H9 (cell line): ENCODE measurements around the gene TCEA3. TPM values are rescaled to one million over a fixed set of nuclear protein-coding genes. Genes with fewer than 3 reads are reported as not detected.
A peak's percentile ranks its signal among the peaks of the same experiment; 100 is the strongest.

Source experiments
- DNase-seq: peaks from one replicate; pipeline ENCODE4 v3.0.0-alpha.2; 2017
- H2AFZ ChIP-seq: one replicate; pipeline ENCODE4 v1.6.1; 2013; ENCODE audit warnings: mild to moderate bottlenecking, low read length, control low read depth, moderate library complexity
- H2AK5ac ChIP-seq: 2 replicates; pipeline ENCODE4 v1.6.1; 2013; ENCODE audit warnings: low read length, control low read depth, mixed read lengths; ENCODE audit not compliant: insufficient read length
- H2BK120ac ChIP-seq: one replicate; pipeline ENCODE4 v1.6.1; 2013; ENCODE audit warnings: low read depth, mild to moderate bottlenecking, low read length, control low read depth, inconsistent platforms; ENCODE audit not compliant: poor library complexity, severe bottlenecking
- H2BK12ac ChIP-seq: 2 replicates; pipeline ENCODE4 v1.6.1; 2013; ENCODE audit warnings: low read length, control low read depth, mixed read lengths, low read depth; ENCODE audit not compliant: insufficient read length
- H2BK15ac ChIP-seq: 2 replicates; pipeline ENCODE4 v1.6.1; 2013; ENCODE audit warnings: low read depth, low read length, control low read depth
- H2BK20ac ChIP-seq: one replicate; pipeline ENCODE4 v1.6.1; 2013; ENCODE audit warnings: low read depth, mild to moderate bottlenecking, low read length, control low read depth, inconsistent platforms; ENCODE audit not compliant: poor library complexity, severe bottlenecking
- H2BK5ac ChIP-seq: 2 replicates; pipeline ENCODE4 v1.6.1; 2013; ENCODE audit warnings: low read length, control low read depth, mixed read lengths; ENCODE audit not compliant: insufficient read length
- H3K14ac ChIP-seq: 2 replicates; pipeline ENCODE4 v1.6.1; 2013; ENCODE audit warnings: low read length, control low read depth; ENCODE audit not compliant: insufficient read depth
- H3K18ac ChIP-seq: 2 replicates; pipeline ENCODE4 v1.6.1; 2013; ENCODE audit warnings: low read depth, mild to moderate bottlenecking, mixed read lengths, low read length, control low read depth; ENCODE audit not compliant: insufficient read length
- H3K23ac ChIP-seq: 2 replicates; pipeline ENCODE4 v1.6.1; 2013; ENCODE audit warnings: low read length, control low read depth, mixed read lengths, low read depth; ENCODE audit not compliant: insufficient read length
- H3K23me2 ChIP-seq: 2 replicates; pipeline ENCODE4 v1.6.1; 2013; ENCODE audit warnings: low read depth, mild to moderate bottlenecking, mixed read lengths, low read length, control low read depth; ENCODE audit not compliant: insufficient read length, poor library complexity, severe bottlenecking
- H3K27ac ChIP-seq: 2 replicates; pipeline ENCODE4 v1.5.1; 2013; ENCODE audit warnings: low read length, control low read depth, mixed read lengths, low read depth; ENCODE audit not compliant: insufficient read length
- H3K27me3 ChIP-seq: 2 replicates; pipeline ENCODE4 v1.6.1; 2013; ENCODE audit warnings: low read length, control low read depth, inconsistent platforms; ENCODE audit not compliant: insufficient read depth
- H3K4ac ChIP-seq: 2 replicates; pipeline ENCODE4 v1.6.1; 2013; ENCODE audit warnings: low read depth, mild to moderate bottlenecking, control low read depth, inconsistent platforms, low read length, moderate library complexity
- H3K4me1 ChIP-seq: 2 replicates; pipeline ENCODE4 v1.6.1; 2013; ENCODE audit warnings: low read length, control low read depth, inconsistent platforms; ENCODE audit not compliant: insufficient read depth
- H3K4me2 ChIP-seq: 2 replicates; pipeline ENCODE4 v1.6.1; 2013; ENCODE audit warnings: low read length, control low read depth, mixed read lengths; ENCODE audit not compliant: insufficient read length, insufficient read depth
- H3K56ac ChIP-seq: 2 replicates; pipeline ENCODE4 v1.6.1; 2013; ENCODE audit warnings: low read depth, mild to moderate bottlenecking, mixed read lengths, low read length, control low read depth; ENCODE audit not compliant: insufficient read length
- H3K79me1 ChIP-seq: 2 replicates; pipeline ENCODE4 v1.6.1; 2013; ENCODE audit warnings: low read depth, mild to moderate bottlenecking, moderate library complexity, low read length, control low read depth, inconsistent platforms; ENCODE audit not compliant: insufficient read depth, poor library complexity, severe bottlenecking
- H3K79me2 ChIP-seq: 2 replicates; pipeline ENCODE4 v1.6.1; 2013; ENCODE audit warnings: low read length, control low read depth, inconsistent platforms; ENCODE audit not compliant: insufficient read depth
- H3K9ac ChIP-seq: 2 replicates; pipeline ENCODE4 v1.6.1; 2013; ENCODE audit warnings: low read length, control low read depth, mixed read lengths; ENCODE audit not compliant: insufficient read length; ENCODE audit errors: extremely low read depth
- H3K9me3 ChIP-seq: one replicate; pipeline ENCODE4 v1.6.1; 2013; ENCODE audit warnings: low read depth, low read length, inconsistent platforms; ENCODE audit not compliant: control insufficient read depth
- H3T11ph ChIP-seq: one replicate; pipeline ENCODE4 v1.6.1; 2013; ENCODE audit warnings: mild to moderate bottlenecking, low read length, control low read depth, inconsistent platforms
- H4K20me1 ChIP-seq: one replicate; pipeline ENCODE4 v1.6.1; 2013; ENCODE audit not compliant: control insufficient read depth, insufficient read length, insufficient read depth
- H4K5ac ChIP-seq: 2 replicates; pipeline ENCODE4 v1.6.1; 2013; ENCODE audit warnings: low read depth, mild to moderate bottlenecking, mixed read lengths, low read length, control low read depth; ENCODE audit not compliant: insufficient read length
- H4K8ac ChIP-seq: replicated peaks from 2 replicates; pipeline ENCODE4 v1.6.1; 2013; ENCODE audit warnings: low read length, control low read depth, mixed read lengths, low read depth; ENCODE audit not compliant: insufficient read length
- H4K91ac ChIP-seq: 2 replicates; pipeline ENCODE4 v1.6.1; 2013; ENCODE audit warnings: low read depth, mild to moderate bottlenecking, moderate library complexity, mixed read lengths, low read length, control low read depth; ENCODE audit not compliant: insufficient read length
- H3K27ac Mint-ChIP-seq, 3 experiments: 2 replicates in 2 of 3; 3 replicates in 1 of 3; pipeline ENCODE4 v1.8.0; 2020 to 2021; ENCODE audit warnings: mixed read lengths in 3 of 3, mild to moderate bottlenecking in 1 of 3, moderate library complexity in 1 of 3
- H3K27me3 Mint-ChIP-seq: 2 replicates; pipeline ENCODE4 v1.8.0; 2021; ENCODE audit warnings: low read depth, mild to moderate bottlenecking, moderate library complexity, mixed read lengths
- H3K36me3 Mint-ChIP-seq, 3 experiments: 2 replicates in 2 of 3; 3 replicates in 1 of 3; pipeline ENCODE4 v1.8.0; 2020 to 2021; ENCODE audit warnings: low read depth in 3 of 3, mixed read lengths in 3 of 3; ENCODE audit not compliant: insufficient read depth in 1 of 3
- H3K4me1 Mint-ChIP-seq, 2 experiments: 2 replicates each; pipeline ENCODE4 v1.8.0; 2020; ENCODE audit warnings: mixed read lengths in 2 of 2
- H3K4me3 Mint-ChIP-seq, 2 experiments: 2 replicates in 1 of 2; 3 replicates in 1 of 2; pipeline ENCODE4 v1.8.0; 2020 to 2021; ENCODE audit warnings: mild to moderate bottlenecking in 2 of 2, mixed read lengths in 2 of 2, moderate library complexity in 1 of 2
- H3K9me3 Mint-ChIP-seq, 2 experiments: 2 replicates in 1 of 2; 3 replicates in 1 of 2; pipeline ENCODE4 v1.8.0; 2020; ENCODE audit warnings: mild to moderate bottlenecking in 2 of 2, mixed read lengths in 2 of 2, moderate library complexity in 1 of 2
- CTCF ChIP-seq: fragments of 200-600 bp; sonication (generic); conservative IDR thresholded peaks from 3 replicates; pipeline ENCODE4 v1.8.0; 2021; ENCODE audit warnings: antibody characterized with exemption, mild to moderate bottlenecking
- WGBS: extraction: QIAGEN DNeasy Blood & Tissue Kit; methylation state at CpG from one replicate; pipeline ENCODE4 v1.1.7; 2013; ENCODE audit warnings: missing lambda C conversion rate, low lambda C conversion rate, mixed read lengths; ENCODE audit not compliant: insufficient read length; ENCODE audit errors: extremely low coverage; 5-methylcytosine and 5-hydroxymethylcytosine counted together
- total RNA-seq: library from RNA; stranded (reverse); gene quantifications from 2 replicates; pipeline ENCODE4 v1.2.1, GENCODE V29; 2021

TCEA3 gene
- total RNA-seq, 1 experiment from 2014 or later = 0.37 TPM

- H3K27ac Mint-ChIP-seq = no peak overlapping the region; a peak in 1 of 7 replicates
- Histone ChIP-seq H2BK15ac (no peak overlapping the region), H3K9me3 (no peaks in the 10 kb centered on the region), H3K56ac (no peak overlapping the region), H3K23me2 (peaks cover 11% of the 10 kb centered on the region), H2BK120ac (no peak overlapping the region), H3K4me1 (peaks cover 3% of the 10 kb centered on the region; the same call in 1 of the 2 replicates), H3K27ac (no peak overlapping the region), H2AK5ac (no peak overlapping the region), H3K27me3 (peaks cover 2% of the 10 kb centered on the region; the same call in 1 of the 2 replicates), H3K79me2 (peaks cover 44% of the 10 kb centered on the region; the same call in 1 of the 2 replicates), H4K20me1 (no peaks in the 10 kb centered on the region), H3K4ac (no peak overlapping the region), H2BK5ac (no peak overlapping the region), H3K14ac (no peak overlapping the region), H4K8ac (no peak overlapping the region), H2AFZ (no peak overlapping the region), H3K4me2 (peak overlapping the region; percentile 89), H3K18ac (no peak overlapping the region), H3K9ac (peak overlapping the region; percentile 20), H2BK12ac (no peak overlapping the region), H3K23ac (no peak overlapping the region), H4K91ac (no peak overlapping the region), H3K79me1 (peaks cover 5% of the 10 kb centered on the region), H3T11ph (no peak overlapping the region), H4K5ac (no peak overlapping the region), H2BK20ac (no peak overlapping the region)
- no peak for DNase-seq
- H3K36me3 Mint-ChIP-seq = peaks cover 11 to 23% (median 17%) of the 10 kb centered on the region in 3 experiments
- H3K4me1 Mint-ChIP-seq = peaks cover 39% of the 10 kb centered on the region in 2 experiments
- TF ChIP-seq CTCF = no peak
- peak overlapping the region; percentile 94 to 97 for H3K4me3 Mint-ChIP-seq
- peaks cover 21% of the 10 kb centered on the region for H3K27me3 Mint-ChIP-seq
- no CpG with 5 or more reads among the region's 10 CpGs for WGBS
- no peaks in the 10 kb centered on the region for H3K9me3 Mint-ChIP-seq
These were observed 82.4 kb downstream of the TCEA3 start for GRCh38 chr1:23341931-23342692.
